GM23248 (cell line): ENCODE results near the gene BICRA. TPM values are rescaled to one million over a fixed set of nuclear protein-coding genes. Genes with fewer than 3 reads are reported as not detected.

Experiments used
- DNase-seq: peaks from one replicate; pipeline ENCODE4 v3.0.0-alpha.2; 2015
- H2AFZ ChIP-seq: fragments of 200-600 bp; sonication (generic); 2 replicates; pipeline ENCODE4 v1.6.1; 2016; ENCODE audit warnings: antibody characterized with exemption
- H3F3A ChIP-seq: fragments of 200-600 bp; sonication (generic); 2 replicates; pipeline ENCODE4 v1.6.1; 2016; ENCODE audit warnings: mild to moderate bottlenecking, antibody characterized with exemption, mixed run types; ENCODE audit not compliant: insufficient read depth
- H3K27ac ChIP-seq: fragments of 200-600 bp; sonication (generic); 2 replicates; pipeline ENCODE4 v1.5.1; 2016; ENCODE audit warnings: mild to moderate bottlenecking
- H3K27me3 ChIP-seq: fragments of 200-600 bp; sonication (generic); replicated peaks from 2 replicates; pipeline ENCODE4 v1.6.1; 2016; ENCODE audit warnings: mild to moderate bottlenecking; ENCODE audit not compliant: insufficient read depth
- H3K36me3 ChIP-seq: fragments of 200-600 bp; sonication (generic); 2 replicates; pipeline ENCODE4 v1.6.1; 2016; ENCODE audit warnings: low read depth, mild to moderate bottlenecking
- H3K4me1 ChIP-seq: fragments of 200-600 bp; sonication (generic); 2 replicates; pipeline ENCODE4 v1.6.1; 2016; ENCODE audit warnings: mild to moderate bottlenecking; ENCODE audit not compliant: insufficient read depth
- H3K4me2 ChIP-seq: fragments of 200-600 bp; sonication (generic); one replicate; pipeline ENCODE4 v1.6.1; 2016; ENCODE audit warnings: mild to moderate bottlenecking; ENCODE audit not compliant: unreplicated experiment
- H3K4me3 ChIP-seq: fragments of 200-600 bp; sonication (generic); 2 replicates; pipeline ENCODE4 v1.5.1; 2016; ENCODE audit warnings: mild to moderate bottlenecking
- H3K79me2 ChIP-seq: fragments of 200-600 bp; sonication (generic); 2 replicates; pipeline ENCODE4 v1.6.1; 2016; ENCODE audit warnings: mild to moderate bottlenecking; ENCODE audit not compliant: insufficient read depth
- H3K9ac ChIP-seq: fragments of 200-600 bp; sonication (generic); 2 replicates; pipeline ENCODE4 v1.6.1; 2016; ENCODE audit warnings: mild to moderate bottlenecking
- H3K9me2 ChIP-seq: fragments of 200-600 bp; sonication (generic); 2 replicates; pipeline ENCODE4 v1.6.1; 2016; ENCODE audit warnings: mixed run types, mild to moderate bottlenecking, moderate library complexity; ENCODE audit not compliant: insufficient read depth
- H3K9me3 ChIP-seq: fragments of 200-600 bp; sonication (generic); one replicate; pipeline ENCODE4 v1.6.1; 2017; ENCODE audit warnings: low read depth
- H4K20me1 ChIP-seq: fragments of 200-600 bp; sonication (generic); 2 replicates; pipeline ENCODE4 v1.6.0; 2016; ENCODE audit not compliant: insufficient read depth
- EZH2 ChIP-seq: fragments of 200-600 bp; sonication (generic); IDR thresholded peaks from 2 replicates; pipeline ENCODE4 v1.6.1; 2018; ENCODE audit warnings: antibody characterized with exemption, mild to moderate bottlenecking; ENCODE audit not compliant: insufficient read depth, poor library complexity, severe bottlenecking
- EZH2phosphoT487 ChIP-seq: fragments of 200-600 bp; sonication (generic); IDR thresholded peaks from 2 replicates; pipeline ENCODE4 v1.6.1; 2018; ENCODE audit warnings: antibody characterized with exemption, moderate library complexity, mild to moderate bottlenecking, low read depth; ENCODE audit not compliant: insufficient read depth
- WGBS, 2 experiments: methylation state at CpG; one replicate each; pipeline ENCODE4 v1.1.6; 2015 to 2017; ENCODE audit warnings: low lambda C conversion rate in 2 of 2, low coverage in 1 of 2; ENCODE audit errors: missing lambda C conversion rate in 2 of 2; 5-methylcytosine and 5-hydroxymethylcytosine counted together
- in situ Hi-C: fragments of 300-500 bp; cut with MboI; formaldehyde crosslinking; loops from 2 replicates; pipeline ENCODE4 v1.15.0; 2020
- polyA plus RNA-seq: library from polyadenylated mRNA; unstranded; fragments of >200 nt; fragmentation: Nextera tagmentation; extraction: Ambion mirVana; gene quantifications from 2 replicates; pipeline ENCODE4 v1.2.1, GENCODE V29; 2016
- total RNA-seq: library from RNA; depleted of rRNA; stranded (reverse); fragments of >200 nt; shearing (Covaris generic); gene quantifications from 2 replicates; pipeline ENCODE4 v1.2.3, GENCODE V29; 2014

Gene BICRA
- total and polyA plus RNA-seq, 2 experiments from 2014 or later: 0.86 to 1.1 TPM

DNA sequence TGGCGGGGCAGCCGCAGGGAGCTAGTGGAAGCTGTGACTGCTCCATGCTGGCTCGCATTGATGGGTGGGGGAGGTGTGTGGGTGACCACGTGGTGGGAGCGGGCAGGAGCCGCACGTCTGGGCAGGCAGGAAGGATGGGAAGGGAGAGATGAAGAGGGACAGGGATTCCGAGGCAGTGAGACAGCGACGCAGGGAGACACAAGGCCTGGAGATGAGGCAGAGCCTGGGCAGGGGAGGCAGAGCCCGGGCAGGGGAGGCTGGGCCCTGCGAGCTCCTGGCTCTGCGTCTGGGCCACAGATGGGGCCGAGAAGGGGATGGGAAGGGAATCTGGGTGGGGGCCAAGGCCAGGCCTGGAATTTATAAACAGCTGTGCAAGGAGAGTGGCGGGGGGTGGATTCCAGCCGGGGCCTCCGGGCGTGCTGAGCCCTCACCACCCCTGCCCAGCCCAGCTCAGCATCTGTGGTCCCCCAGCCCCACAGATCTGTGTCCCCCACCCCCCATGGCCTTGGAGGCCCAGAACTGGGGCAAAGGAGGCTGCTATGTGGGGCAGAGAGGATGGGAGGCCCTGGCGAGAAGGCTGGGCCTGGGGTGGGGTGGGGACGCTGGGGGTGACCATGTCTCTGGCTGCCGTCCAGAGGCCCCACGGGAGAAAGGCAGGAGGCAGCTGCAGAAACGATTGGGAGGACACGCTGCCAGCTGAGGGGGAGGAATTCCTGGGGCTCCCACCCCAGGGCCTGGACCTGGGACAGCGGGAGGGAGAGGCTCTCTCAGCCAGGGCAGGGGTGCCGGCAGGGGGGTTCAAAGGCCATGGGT is 110.3 kb downstream of the BICRA start:
- no peak for TF ChIP-seq EZH2
- TF ChIP-seq EZH2phosphoT487: no peak
- WGBS, 2 experiments: 1 to 2% methylated on average over 19 to 26 of the region's 26 CpGs
- Histone ChIP-seq H3K27me3 (no peaks in the 10 kb centered on the region), H3K79me2 (peaks cover 71% of the 10 kb centered on the region), H3K4me1 (peaks cover 61% of the 10 kb centered on the region), H3K27ac (peak overlapping the region; percentile 96), H4K20me1 (0 out of 2 replicates have a peak, but pooled peaks cover 1% of the 10 kb centered on the region), H3K4me3 (peak overlapping the region; percentile 65), H3K9ac (peak overlapping the region; percentile 79), H3K4me2 (peak overlapping the region; percentile 76), H3K36me3 (peaks cover 23% of the 10 kb centered on the region), H3F3A (peaks cover 62% of the 10 kb centered on the region), H2AFZ (no peak overlapping the region), H3K9me3 (no peaks in the 10 kb centered on the region), H3K9me2 (no peaks in the 10 kb centered on the region)
- in situ Hi-C loops: no loop called here
- DNase-seq: peak; percentile 99

GRCh38 chr19:47720669-47721422 is 111.9 kb downstream of the BICRA start:
- peak overlapping the region; percentile 96 for H3K27ac ChIP-seq
- no peaks in the 10 kb centered on the region for H3K9me2 ChIP-seq
- peaks cover 58% of the 10 kb centered on the region for H3K4me1 ChIP-seq
- H3K36me3 ChIP-seq: peaks cover 27% of the 10 kb centered on the region
- DNase-seq: no peak
- H3K4me2 ChIP-seq: peak overlapping the region; percentile 76
- H3K4me3 ChIP-seq: 0 out of 2 replicates have a peak overlapping the region, but pooled peaks have one; percentile 65
- WGBS, 2 experiments: 81% methylated on average over 13 to 14 of the region's 14 CpGs
- in situ Hi-C loops: no loop called here
- H3K9ac ChIP-seq: peak overlapping the region; percentile 79
- no peak for TF ChIP-seq EZH2phosphoT487
- TF ChIP-seq EZH2: no peak
- H3K9me3 ChIP-seq: no peaks in the 10 kb centered on the region
- peaks cover 70% of the 10 kb centered on the region for H3K79me2 ChIP-seq
- peaks cover 66% of the 10 kb centered on the region for H3F3A ChIP-seq
- no peaks in the 10 kb centered on the region for H3K27me3 ChIP-seq
- no peak overlapping the region for H2AFZ ChIP-seq
- H4K20me1 ChIP-seq: 0 out of 2 replicates have a peak, but pooled peaks cover 4% of the 10 kb centered on the region

- Histone ChIP-seq H3K27me3 (no peaks in the 10 kb centered on the region), H2AFZ (no peak overlapping the region), H3K27ac (peak overlapping the region; percentile 96), H3K4me3 (peak overlapping the region; percentile 64), H3K36me3 (peaks cover 28% of the 10 kb centered on the region), H3K9me2 (no peaks in the 10 kb centered on the region), H3K4me2 (peak overlapping the region; percentile 93), H4K20me1 (0 out of 2 replicates have a peak, but pooled peaks cover 4% of the 10 kb centered on the region), H3K79me2 (peaks cover 71% of the 10 kb centered on the region), H3F3A (peaks cover 68% of the 10 kb centered on the region), H3K9me3 (no peaks in the 10 kb centered on the region), H3K9ac (peak overlapping the region; percentile 87), H3K4me1 (peaks cover 65% of the 10 kb centered on the region)
- WGBS, 2 experiments: 0 to 3% methylated on average over 2 to 7 of the region's 7 CpGs
- peak; percentile 88 for DNase-seq
- in situ Hi-C loops: no loop called here
- TF ChIP-seq EZH2 (no peak), EZH2phosphoT487 (no peak)
Observed at GRCh38 chr19:47723581-47723940, 114.6 kb downstream of the BICRA start.

DNA sequence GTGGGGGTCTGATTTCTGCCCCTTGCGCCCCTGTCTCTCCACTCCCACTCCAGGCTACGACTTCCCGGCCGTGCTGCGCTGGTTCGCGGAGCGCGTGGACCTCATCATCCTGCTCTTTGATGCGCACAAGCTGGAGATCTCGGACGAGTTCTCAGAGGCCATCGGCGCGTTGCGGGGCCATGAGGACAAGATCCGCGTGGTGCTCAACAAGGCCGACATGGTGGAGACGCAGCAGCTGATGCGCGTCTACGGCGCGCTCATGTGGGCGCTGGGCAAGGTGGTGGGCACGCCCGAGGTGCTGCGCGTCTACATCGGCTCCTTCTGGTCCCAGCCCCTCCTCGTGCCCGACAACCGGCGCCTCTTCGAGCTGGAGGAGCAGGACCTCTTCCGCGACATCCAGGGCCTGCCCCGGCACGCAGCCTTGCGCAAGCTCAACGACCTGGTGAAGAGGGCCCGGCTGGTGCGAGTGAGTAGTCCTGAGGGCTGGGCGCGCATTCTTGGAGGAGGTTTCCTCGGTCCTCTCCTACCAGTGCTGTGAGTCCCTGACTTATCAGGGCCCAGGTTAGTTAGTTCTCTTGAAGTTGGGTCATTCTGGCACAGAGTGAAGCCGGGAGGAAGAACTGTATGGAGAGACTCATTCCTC is 116.9 kb downstream of the BICRA start:
- Histone ChIP-seq H3K4me1 (peaks cover 64% of the 10 kb centered on the region), H4K20me1 (0 out of 2 replicates have a peak, but pooled peaks cover 4% of the 10 kb centered on the region), H3K9ac (no peak overlapping the region), H3K79me2 (peaks cover 79% of the 10 kb centered on the region), H3F3A (peaks cover 69% of the 10 kb centered on the region), H3K9me3 (no peaks in the 10 kb centered on the region), H2AFZ (no peak overlapping the region), H3K36me3 (peaks cover 36% of the 10 kb centered on the region), H3K27me3 (no peaks in the 10 kb centered on the region), H3K9me2 (no peaks in the 10 kb centered on the region), H3K4me3 (no peak overlapping the region), H3K27ac (peak overlapping the region; percentile 57), H3K4me2 (no peak overlapping the region)
- TF ChIP-seq EZH2phosphoT487 (no peak), EZH2 (no peak)
- in situ Hi-C loops: no loop called here
- DNase-seq: no peak
- WGBS, 2 experiments: 95 to 99% methylated on average over 42 to 48 of the region's 48 CpGs
